ENCODE data around the gene YJEFN3. TPM values are rescaled to one million over a fixed set of nuclear protein-coding genes. Genes with fewer than 3 reads are reported as not detected.

Gene YJEFN3
- total and polyA plus RNA-seq, 4 donors = 0.19 to 0.88 (median 0.63) TPM

DNA sequence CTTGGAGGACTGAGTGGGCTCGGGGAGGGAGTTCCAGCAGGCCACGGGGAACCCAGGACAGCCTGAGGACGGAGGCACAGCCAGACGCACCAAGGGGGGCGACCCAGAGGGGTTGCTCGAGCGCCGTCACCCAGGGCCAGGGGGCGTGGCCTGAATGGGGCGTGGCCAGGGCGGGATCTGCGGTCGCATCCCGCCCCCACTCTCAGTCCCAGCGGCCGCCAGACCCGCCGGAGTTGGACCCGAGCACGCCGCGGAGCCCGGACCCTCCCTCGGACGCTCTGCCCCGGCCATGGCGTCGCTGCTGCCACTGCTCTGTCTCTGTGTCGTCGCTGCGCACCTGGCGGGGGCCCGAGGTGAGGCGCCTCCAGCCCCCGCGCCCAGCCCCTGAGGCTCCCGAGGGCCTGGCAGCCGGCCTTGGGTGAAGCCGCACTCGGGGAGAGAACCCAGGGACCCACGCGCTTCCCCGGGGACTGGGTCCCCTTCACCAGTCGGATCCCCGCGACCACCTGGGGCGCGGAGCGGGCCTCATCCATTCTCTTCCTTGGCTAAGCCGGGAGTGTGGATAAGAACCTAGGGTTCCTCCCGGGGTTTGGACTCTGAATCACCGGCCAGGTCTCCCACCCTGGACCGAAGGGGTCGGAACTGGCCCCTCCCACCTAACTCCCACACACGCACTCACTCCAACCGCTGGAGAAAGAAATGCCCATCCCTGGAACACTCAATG, 9.5 kb downstream of the YJEFN3 start, which contains the start of gene CILP2 (continued):
- TF ChIP-seq, protein P1, sequence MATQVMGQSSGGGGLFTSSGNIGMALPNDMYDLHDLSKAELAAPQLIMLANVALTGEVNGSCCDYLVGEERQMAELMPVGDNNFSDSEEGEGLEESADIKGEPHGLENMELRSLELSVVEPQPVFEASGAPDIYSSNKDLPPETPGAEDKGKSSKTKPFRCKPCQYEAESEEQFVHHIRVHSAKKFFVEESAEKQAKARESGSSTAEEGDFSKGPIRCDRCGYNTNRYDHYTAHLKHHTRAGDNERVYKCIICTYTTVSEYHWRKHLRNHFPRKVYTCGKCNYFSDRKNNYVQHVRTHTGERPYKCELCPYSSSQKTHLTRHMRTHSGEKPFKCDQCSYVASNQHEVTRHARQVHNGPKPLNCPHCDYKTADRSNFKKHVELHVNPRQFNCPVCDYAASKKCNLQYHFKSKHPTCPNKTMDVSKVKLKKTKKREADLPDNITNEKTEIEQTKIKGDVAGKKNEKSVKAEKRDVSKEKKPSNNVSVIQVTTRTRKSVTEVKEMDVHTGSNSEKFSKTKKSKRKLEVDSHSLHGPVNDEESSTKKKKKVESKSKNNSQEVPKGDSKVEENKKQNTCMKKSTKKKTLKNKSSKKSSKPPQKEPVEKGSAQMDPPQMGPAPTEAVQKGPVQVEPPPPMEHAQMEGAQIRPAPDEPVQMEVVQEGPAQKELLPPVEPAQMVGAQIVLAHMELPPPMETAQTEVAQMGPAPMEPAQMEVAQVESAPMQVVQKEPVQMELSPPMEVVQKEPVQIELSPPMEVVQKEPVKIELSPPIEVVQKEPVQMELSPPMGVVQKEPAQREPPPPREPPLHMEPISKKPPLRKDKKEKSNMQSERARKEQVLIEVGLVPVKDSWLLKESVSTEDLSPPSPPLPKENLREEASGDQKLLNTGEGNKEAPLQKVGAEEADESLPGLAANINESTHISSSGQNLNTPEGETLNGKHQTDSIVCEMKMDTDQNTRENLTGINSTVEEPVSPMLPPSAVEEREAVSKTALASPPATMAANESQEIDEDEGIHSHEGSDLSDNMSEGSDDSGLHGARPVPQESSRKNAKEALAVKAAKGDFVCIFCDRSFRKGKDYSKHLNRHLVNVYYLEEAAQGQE (IDR thresholded peaks at IDR 0.05) = no peak
- no peak for TF ChIP-seq FOXA1 (IDR thresholded peaks at IDR 0.05)
- no peak for TF ChIP-seq FOXA2 (IDR thresholded peaks at IDR 0.05)
- TF ChIP-seq TAF1 (conservative IDR thresholded peaks at IDR 0.05) = no peak
- TF ChIP-seq, protein P2, sequence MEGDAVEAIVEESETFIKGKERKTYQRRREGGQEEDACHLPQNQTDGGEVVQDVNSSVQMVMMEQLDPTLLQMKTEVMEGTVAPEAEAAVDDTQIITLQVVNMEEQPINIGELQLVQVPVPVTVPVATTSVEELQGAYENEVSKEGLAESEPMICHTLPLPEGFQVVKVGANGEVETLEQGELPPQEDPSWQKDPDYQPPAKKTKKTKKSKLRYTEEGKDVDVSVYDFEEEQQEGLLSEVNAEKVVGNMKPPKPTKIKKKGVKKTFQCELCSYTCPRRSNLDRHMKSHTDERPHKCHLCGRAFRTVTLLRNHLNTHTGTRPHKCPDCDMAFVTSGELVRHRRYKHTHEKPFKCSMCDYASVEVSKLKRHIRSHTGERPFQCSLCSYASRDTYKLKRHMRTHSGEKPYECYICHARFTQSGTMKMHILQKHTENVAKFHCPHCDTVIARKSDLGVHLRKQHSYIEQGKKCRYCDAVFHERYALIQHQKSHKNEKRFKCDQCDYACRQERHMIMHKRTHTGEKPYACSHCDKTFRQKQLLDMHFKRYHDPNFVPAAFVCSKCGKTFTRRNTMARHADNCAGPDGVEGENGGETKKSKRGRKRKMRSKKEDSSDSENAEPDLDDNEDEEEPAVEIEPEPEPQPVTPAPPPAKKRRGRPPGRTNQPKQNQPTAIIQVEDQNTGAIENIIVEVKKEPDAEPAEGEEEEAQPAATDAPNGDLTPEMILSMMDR (IDR thresholded peaks at IDR 0.05; ENCODE audit: low read depth, low read length, missing input control) = no peak
- no peak for TF ChIP-seq HNF4G (IDR thresholded peaks at IDR 0.05)

DNA sequence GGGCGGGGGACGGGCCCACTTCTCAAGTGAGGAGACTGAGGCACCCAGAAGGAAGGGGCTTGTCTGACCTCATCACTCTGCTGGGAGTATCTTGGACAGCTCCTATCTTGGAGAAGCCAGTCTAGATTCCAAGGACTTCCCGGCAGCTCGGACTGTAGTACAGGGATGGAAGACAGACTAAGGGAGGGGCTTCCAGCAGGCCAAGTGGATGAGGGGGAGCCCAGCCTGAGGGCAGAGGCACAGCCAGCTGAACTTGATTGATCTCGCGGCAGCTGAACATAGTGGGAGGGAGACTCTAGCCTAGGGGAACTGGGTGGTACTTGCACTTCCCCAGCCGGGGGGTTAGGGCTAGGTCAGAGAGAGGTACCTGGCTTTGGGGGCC, 10.1 kb downstream of the YJEFN3 start:
- DNase-seq (ENCODE audit: low spot score) = no peak
- H3K36me3 ChIP-seq (ENCODE audit: control insufficient read depth in 4 of 4, insufficient read depth in 3 of 4, low read depth in 1 of 4, low read length in 3 of 4) = no peaks in the 10 kb centered on the region
- TF ChIP-seq, protein P3, sequence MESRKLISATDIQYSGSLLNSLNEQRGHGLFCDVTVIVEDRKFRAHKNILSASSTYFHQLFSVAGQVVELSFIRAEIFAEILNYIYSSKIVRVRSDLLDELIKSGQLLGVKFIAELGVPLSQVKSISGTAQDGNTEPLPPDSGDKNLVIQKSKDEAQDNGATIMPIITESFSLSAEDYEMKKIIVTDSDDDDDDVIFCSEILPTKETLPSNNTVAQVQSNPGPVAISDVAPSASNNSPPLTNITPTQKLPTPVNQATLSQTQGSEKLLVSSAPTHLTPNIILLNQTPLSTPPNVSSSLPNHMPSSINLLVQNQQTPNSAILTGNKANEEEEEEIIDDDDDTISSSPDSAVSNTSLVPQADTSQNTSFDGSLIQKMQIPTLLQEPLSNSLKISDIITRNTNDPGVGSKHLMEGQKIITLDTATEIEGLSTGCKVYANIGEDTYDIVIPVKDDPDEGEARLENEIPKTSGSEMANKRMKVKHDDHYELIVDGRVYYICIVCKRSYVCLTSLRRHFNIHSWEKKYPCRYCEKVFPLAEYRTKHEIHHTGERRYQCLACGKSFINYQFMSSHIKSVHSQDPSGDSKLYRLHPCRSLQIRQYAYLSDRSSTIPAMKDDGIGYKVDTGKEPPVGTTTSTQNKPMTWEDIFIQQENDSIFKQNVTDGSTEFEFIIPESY (IDR thresholded peaks at IDR 0.05) = no peak
- TF ChIP-seq, protein P4, sequence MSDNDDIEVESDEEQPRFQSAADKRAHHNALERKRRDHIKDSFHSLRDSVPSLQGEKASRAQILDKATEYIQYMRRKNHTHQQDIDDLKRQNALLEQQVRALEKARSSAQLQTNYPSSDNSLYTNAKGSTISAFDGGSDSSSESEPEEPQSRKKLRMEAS (IDR thresholded peaks at IDR 0.05) = no peak
- TF ChIP-seq FOXA2 (IDR thresholded peaks at IDR 0.05) = no peak
- TF ChIP-seq GABPA (IDR thresholded peaks at IDR 0.05 in 1 of 2, conservative IDR thresholded peaks at IDR 0.05 in 1 of 2) = no peak
- no peak for TF ChIP-seq RXRA (IDR thresholded peaks at IDR 0.05)
- TF ChIP-seq HNF4A (conservative IDR thresholded peaks at IDR 0.05) = no peak
- no peak for TF ChIP-seq EGR1 (IDR thresholded peaks at IDR 0.05; ENCODE audit: low read depth in 2 of 2)
- TF ChIP-seq, protein P1 (IDR thresholded peaks at IDR 0.05) = no peak
- TF ChIP-seq FOXA1 (IDR thresholded peaks at IDR 0.05) = no peak
- H3K27ac ChIP-seq (ENCODE audit: low read depth in 1 of 2, low read length in 2 of 2) = no peak overlapping the region
- H3K4me1 ChIP-seq (ENCODE audit: control insufficient read depth in 4 of 4, insufficient read depth in 4 of 4, low read length in 3 of 4) = peaks cover 0 to 9% (median 6%) of the 10 kb centered on the region in 4 donors
- H3K9ac ChIP-seq (ENCODE audit: low read depth in 1 of 2, low read length in 2 of 2) = no peak overlapping the region
- 34% methylated on average over 7 of the region's 7 CpGs for WGBS
- peaks cover 0 to 3% (median 0%) of the 10 kb centered on the region in 4 donors for H3K9me3 ChIP-seq (ENCODE audit: control insufficient read depth in 4 of 4, low read length in 3 of 4)
- no peak overlapping the region for H3K4me3 ChIP-seq (ENCODE audit: low read depth in 1 of 3, low read length in 3 of 3)
- H3K27me3 ChIP-seq (ENCODE audit: control insufficient read depth in 4 of 4, insufficient read depth in 4 of 4, low read length in 3 of 4) = peaks cover 0 to 8% (median 2%) of the 10 kb centered on the region in 4 donors
